ENCODE measurements around the gene BCO2. TPM values are rescaled to one million over a fixed set of nuclear protein-coding genes. Genes with fewer than 3 reads are reported as not detected.
A peak's percentile ranks its signal among the peaks of the same experiment; 100 is the strongest.

Gene BCO2
- total RNA-seq, 1 donor from 2014 or later, result not detected

DNA sequence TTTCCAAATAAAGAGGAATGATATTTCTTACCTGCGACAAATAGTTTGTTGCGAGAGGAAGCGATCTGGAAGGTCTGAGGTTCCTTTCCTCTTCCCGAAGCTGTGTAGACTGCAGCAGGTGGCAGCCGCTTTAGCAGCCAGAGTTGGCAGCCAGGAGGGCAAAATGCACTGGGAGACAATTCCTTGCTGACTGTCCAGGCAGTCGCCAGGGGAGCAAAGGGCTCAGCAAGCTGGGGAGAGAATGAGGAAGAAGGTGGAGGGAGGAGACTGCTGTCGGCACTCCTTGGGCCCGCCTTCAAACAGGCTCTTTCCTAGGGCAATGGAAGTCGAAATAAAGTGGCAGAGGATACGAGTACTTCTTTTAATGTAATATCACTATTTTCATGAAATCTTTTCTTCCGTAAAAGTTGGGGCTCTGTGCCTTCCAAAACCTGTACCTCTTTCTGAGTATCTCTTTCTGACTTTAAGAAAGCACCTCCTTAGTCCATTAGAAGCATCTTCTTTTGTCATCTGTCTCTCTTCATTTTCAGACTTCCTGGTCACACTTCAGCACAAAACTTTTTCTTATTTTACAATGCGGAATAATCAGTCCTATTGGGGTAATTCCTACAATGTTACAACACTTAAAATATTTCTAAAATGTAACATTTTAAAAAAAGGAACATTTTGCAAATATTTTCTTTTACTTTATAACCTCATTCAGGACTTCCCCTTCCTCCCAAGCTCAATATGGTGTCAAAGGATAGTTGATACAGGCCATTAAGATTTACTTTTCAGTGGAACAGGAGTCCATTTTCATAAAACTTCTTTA is 11.2 kb upstream of the BCO2 start, which contains the start of gene IL18:
Gene IL18, minus strand, starts transcription at position 220 of the 811 bp plus-strand sequence. CDS start 9,041 bp downstream, outside the sequence.
- Histone ChIP-seq H3K36me3 (ENCODE audit: control insufficient read depth, insufficient read depth, low read length) (no peaks in the 10 kb centered on the region), H3K27me3 (ENCODE audit: control insufficient read depth, insufficient read depth, low read length) (no peaks in the 10 kb centered on the region), H3K4me3 (ENCODE audit: low read depth, low read length) (peak within 1 kb of the TSS; percentile 11)
- DNase-seq (ENCODE audit: low read depth), result no peak
- TF ChIP-seq, protein P1, sequence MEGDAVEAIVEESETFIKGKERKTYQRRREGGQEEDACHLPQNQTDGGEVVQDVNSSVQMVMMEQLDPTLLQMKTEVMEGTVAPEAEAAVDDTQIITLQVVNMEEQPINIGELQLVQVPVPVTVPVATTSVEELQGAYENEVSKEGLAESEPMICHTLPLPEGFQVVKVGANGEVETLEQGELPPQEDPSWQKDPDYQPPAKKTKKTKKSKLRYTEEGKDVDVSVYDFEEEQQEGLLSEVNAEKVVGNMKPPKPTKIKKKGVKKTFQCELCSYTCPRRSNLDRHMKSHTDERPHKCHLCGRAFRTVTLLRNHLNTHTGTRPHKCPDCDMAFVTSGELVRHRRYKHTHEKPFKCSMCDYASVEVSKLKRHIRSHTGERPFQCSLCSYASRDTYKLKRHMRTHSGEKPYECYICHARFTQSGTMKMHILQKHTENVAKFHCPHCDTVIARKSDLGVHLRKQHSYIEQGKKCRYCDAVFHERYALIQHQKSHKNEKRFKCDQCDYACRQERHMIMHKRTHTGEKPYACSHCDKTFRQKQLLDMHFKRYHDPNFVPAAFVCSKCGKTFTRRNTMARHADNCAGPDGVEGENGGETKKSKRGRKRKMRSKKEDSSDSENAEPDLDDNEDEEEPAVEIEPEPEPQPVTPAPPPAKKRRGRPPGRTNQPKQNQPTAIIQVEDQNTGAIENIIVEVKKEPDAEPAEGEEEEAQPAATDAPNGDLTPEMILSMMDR (IDR thresholded peaks at IDR 0.05; ENCODE audit: insufficient read depth, low read length, poor library complexity, severe bottlenecking), result no peak

DNA sequence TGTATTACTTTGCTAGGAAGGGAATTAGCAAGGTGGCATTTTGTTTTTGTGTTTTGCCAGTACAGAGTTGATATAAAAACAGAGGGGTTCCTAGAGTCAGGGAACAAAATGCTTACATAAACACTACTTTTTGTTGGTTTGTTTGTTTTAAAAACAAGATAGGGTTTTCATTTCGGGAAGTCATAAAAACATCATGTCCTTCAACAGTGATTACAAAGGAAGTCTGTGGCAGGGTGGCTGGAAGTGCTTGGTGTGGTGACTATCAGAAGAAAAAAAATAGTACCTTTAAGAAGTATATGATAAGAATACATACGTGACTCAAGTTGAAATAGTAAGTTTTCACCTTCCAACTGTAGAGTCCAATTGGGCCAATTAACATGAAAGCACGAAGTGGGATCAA is 10.3 kb upstream of the BCO2 start:
- TF ChIP-seq, protein P1 (IDR thresholded peaks at IDR 0.05; ENCODE audit: insufficient read depth, low read length, poor library complexity, severe bottlenecking), result no peak
- no peaks in the 10 kb centered on the region for H3K36me3 ChIP-seq (ENCODE audit: control insufficient read depth, insufficient read depth, low read length)
- no peak overlapping the region for H3K4me3 ChIP-seq (ENCODE audit: low read depth, low read length)
- H3K27me3 ChIP-seq (ENCODE audit: control insufficient read depth, insufficient read depth, low read length), result no peaks in the 10 kb centered on the region
- DNase-seq (ENCODE audit: low read depth), result no peak

DNA sequence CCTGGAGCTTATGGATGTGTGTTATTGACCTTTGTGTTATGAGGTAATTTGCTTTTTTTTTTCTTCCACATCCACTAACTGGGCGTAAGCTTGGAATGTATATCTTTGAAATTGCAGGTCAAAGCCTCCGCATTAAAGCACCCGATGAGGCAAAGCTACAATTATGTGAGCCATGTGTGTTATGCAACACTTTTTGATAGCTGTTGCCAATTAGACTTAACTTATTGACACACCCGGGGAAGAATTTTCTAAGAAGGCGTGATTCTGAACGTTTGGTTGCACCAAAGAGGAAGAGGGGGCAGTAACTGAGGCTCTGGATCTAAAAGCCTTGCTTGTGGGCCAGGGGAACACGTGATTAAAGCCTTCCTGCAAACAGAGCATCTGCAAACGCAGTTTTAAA is 8.8 kb upstream of the BCO2 start:
- DNase-seq (ENCODE audit: low read depth), result no peak
- no peaks in the 10 kb centered on the region for H3K27me3 ChIP-seq (ENCODE audit: control insufficient read depth, insufficient read depth, low read length)

DNA sequence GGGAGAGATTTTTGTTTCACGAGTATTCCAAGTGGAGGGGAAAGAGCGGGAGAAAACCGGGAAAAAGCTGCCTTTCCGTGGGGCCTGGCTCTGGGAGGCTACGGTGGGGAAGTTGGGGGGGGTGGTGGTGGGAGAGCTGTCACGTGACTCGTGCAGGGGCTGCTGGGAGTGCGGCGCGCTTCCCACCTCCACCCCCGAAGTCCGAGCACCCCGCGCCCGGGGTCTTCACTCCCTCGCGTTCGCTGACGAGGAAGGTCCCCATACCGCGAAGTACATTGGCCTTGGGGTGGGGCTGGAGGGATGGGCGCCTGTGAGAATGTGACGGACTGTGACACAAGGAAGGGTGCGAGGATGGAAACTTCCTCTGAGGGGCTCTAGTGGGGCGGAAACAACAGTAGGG is 8.2 kb upstream of the BCO2 start, which contains the start of gene TEX12:
Gene TEX12, plus strand, starts transcription at position 228 of the 400 bp plus-strand sequence. CDS start 1,897 bp downstream, outside the sequence.
- TF ChIP-seq, protein P1 (IDR thresholded peaks at IDR 0.05; ENCODE audit: insufficient read depth, low read length, poor library complexity, severe bottlenecking), result no peak
- H3K36me3 ChIP-seq (ENCODE audit: control insufficient read depth, insufficient read depth, low read length), result no peaks in the 10 kb centered on the region
- no peak for DNase-seq (ENCODE audit: low read depth)

More for the DNA sequence above, 8.8 kb upstream of the BCO2 start:
- H3K4me3 ChIP-seq (ENCODE audit: low read depth, low read length), result no peak overlapping the region
- TF ChIP-seq, protein P1 (IDR thresholded peaks at IDR 0.05; ENCODE audit: insufficient read depth, low read length, poor library complexity, severe bottlenecking), result no peak
- H3K36me3 ChIP-seq (ENCODE audit: control insufficient read depth, insufficient read depth, low read length), result no peaks in the 10 kb centered on the region

DNA sequence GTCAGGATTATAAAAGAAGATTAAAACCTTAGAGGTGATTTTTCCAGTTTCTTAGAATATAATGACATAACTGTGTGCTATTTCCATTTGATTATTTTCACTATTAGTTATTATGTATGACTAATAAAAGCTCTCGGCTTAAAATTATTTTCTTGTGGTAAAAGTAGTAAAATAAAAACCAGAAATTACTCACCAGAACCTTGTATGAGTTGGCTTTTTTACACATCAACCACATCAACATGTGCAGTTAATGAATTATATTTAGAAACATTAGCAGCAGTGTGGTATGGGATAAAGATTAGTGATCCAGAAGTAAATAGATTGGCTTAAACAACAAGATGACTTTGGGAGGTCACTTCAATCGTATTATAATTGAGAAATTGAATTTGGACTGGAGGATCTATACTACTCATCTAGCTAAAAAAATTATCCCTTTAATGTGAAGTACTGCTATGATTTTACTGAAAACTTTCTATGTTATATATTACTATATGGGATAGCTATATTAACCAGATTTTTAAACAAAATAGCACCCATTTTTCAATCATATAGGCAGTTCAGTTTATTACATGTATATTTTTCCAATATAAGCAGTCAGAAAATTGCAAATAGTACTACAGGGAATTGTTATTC is 2.8 kb upstream of the BCO2 start:
- no peak for DNase-seq (ENCODE audit: low read depth)
- no peaks in the 10 kb centered on the region for H3K27me3 ChIP-seq (ENCODE audit: control insufficient read depth, insufficient read depth, low read length)
- H3K4me3 ChIP-seq (ENCODE audit: low read depth, low read length), result no peak overlapping the region
- no peaks in the 10 kb centered on the region for H3K36me3 ChIP-seq (ENCODE audit: control insufficient read depth, insufficient read depth, low read length)
- TF ChIP-seq, protein P1 (IDR thresholded peaks at IDR 0.05; ENCODE audit: insufficient read depth, low read length, poor library complexity, severe bottlenecking), result no peak

More for the DNA sequence above, 8.2 kb upstream of the BCO2 start, which contains the start of gene TEX12:
- no peaks in the 10 kb centered on the region for H3K27me3 ChIP-seq (ENCODE audit: control insufficient read depth, insufficient read depth, low read length)
- no peak within 1 kb of the TSS for H3K4me3 ChIP-seq (ENCODE audit: low read depth, low read length)
